ENCODE measurements around the gene THSD8.
A peak's percentile ranks its signal among the peaks of the same experiment; 100 is the strongest.

THSD8 gene

DNA sequence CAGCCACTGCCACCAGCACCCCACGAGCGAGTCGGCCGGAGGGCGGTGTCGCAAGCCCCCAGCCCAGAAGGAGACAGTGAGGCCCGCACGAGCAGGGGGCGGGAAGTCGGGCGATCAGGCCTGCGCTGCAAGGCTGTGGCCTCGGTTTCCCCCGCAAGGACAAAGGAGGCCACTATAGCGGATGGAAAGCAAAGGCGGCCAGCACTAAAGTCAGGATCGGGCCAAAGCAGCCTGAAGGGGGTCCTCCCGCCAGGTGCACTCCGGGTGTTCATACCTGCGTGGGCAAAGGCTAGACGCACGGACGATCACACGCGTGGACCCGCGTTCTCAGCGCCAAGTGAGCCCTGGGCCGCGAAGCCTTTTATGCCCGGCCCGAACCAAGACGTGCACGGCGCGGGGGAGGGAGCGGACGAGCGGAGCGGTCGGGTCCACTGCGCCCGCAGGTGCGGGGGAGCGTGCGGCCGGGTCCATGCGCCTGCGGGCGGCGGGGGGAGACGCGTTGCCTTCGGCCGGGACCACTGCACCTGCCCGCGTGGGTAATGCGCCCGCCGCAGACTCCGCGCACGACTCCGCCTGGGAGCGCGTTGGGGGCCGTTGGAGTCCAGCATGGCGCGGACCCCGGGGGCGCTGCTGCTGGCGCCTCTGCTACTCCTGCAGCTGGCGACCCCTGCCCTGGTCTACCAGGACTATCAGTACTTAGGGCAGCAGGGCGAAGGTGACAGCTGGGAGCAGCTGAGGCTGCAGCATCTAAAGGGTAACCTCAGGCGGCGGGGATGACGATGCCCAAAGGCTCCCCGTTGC, at the start of gene THSD8, which contains the start of gene PRDX2:
Gene THSD8, plus strand, starts transcription at position 604 of the 801 bp plus-strand sequence. Its CDS starts 3 bp downstream, at position 607.
Gene PRDX2, minus strand, starts transcription at position 335 of the 801 bp plus-strand sequence. CDS start 539 bp downstream, outside the sequence.
- Histone ChIP-seq H3K4me1 (ENCODE audit: control insufficient read depth, insufficient read depth, low read length) (peaks cover 33% of the 10 kb centered on the region), H3K4me3 (ENCODE audit: low read length in 2 of 2) (peak within 1 kb of the TSS; percentile 77 to 97), H3K9ac (ENCODE audit: low read length in 2 of 2) (peak within 1 kb of the TSS; percentile 69 to 93), H3K27ac (ENCODE audit: low read length) (peak within 1 kb of the TSS; percentile 76), H3K36me3 (ENCODE audit: control insufficient read depth in 2 of 2, insufficient read depth in 2 of 2, low read length in 2 of 2) (peaks cover 13 to 16% of the 10 kb centered on the region in 2 donors), H3K27me3 (ENCODE audit: control insufficient read depth in 1 of 2, insufficient read depth in 2 of 2, low read length in 2 of 2) (no peaks in the 10 kb centered on the region), H3K9me3 (ENCODE audit: control insufficient read depth in 2 of 2, low read length in 2 of 2) (no peaks in the 10 kb centered on the region)

DNA sequence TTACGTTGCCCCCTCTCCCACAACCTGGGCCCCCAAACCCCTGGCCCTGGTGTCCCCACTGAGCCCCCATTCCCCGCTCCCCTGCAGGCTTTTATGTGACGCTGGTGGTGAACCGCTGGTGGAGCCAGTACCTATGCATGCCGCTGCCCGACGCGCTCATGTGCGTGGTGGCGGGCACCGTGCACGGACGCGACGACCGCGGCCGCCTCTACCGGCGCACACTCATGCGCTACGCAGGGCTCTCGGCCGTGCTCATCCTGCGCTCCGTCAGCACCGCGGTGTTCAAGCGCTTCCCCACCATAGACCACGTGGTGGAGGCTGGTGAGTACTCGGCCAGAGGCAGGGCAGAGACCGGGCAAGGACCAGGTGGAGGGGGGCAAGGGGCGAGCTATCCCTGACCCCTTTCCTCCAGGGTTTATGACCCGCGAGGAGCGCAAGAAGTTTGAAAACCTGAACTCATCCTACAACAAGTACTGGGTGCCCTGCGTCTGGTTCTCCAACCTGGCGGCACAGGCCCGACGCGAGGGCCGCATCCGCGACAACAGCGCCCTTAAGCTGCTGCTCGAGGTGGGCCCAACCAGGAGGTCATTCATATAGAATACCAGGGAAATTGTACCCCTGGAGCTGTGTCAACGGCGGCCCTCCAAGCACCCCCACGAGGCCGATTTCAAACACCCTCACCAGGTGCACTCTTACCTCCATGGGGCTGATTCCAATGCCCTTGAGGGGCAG, 47.2 kb upstream of the THSD8 start:
- no peaks in the 10 kb centered on the region for H3K36me3 ChIP-seq (ENCODE audit: control insufficient read depth in 2 of 2, insufficient read depth in 2 of 2, low read length in 2 of 2)
- H3K9me3 ChIP-seq (ENCODE audit: control insufficient read depth in 2 of 2, low read length in 2 of 2): no peaks in the 10 kb centered on the region
- no peak overlapping the region for H3K9ac ChIP-seq (ENCODE audit: low read length in 2 of 2)
- H3K4me1 ChIP-seq (ENCODE audit: control insufficient read depth, insufficient read depth, low read length): peaks cover 9% of the 10 kb centered on the region
- peaks cover 7 to 8% of the 10 kb centered on the region in 2 donors for H3K27me3 ChIP-seq (ENCODE audit: control insufficient read depth in 1 of 2, insufficient read depth in 2 of 2, low read length in 2 of 2)
- no peak overlapping the region for H3K4me3 ChIP-seq (ENCODE audit: low read length in 2 of 2)
- no peak overlapping the region for H3K27ac ChIP-seq (ENCODE audit: low read length)

DNA sequence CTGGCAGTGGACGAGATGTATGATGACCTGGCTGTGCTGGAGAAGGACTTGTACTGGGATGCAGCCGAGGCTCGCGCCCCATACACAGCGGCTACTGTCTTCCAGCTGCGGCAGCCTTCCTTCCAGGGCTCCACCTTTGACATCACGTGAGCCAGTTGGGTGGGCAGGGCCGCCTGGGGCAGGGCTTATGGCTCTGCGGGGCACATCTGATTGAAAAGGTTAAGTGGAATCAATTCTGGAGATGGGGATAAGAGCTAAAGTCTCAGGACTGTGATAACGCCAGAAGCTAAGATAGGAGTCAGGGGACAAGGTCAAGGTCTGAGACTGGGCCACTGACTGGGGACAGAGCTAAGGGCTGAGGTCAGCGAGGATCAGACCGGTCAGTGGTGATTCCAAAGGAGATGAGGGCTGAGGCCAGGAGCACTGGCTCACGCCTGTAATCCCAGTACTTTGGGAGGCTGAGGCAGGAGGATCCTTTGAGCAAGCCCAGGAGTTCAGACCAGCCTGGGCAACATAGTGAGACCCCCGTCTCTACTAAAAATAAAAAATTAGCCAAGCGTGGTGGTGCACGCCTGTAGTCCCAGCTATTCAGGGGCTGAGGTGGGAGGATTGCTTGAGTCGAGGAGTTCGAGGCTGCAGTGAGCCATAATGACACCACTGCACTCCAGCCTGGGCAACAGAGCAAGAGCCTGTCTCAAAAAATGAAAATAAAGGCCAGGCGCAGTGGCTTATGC, 45.6 kb upstream of the THSD8 start:
- no peak overlapping the region for H3K4me3 ChIP-seq (ENCODE audit: low read length in 2 of 2)
- H3K36me3 ChIP-seq (ENCODE audit: control insufficient read depth in 2 of 2, insufficient read depth in 2 of 2, low read length in 2 of 2): no peaks in the 10 kb centered on the region
- no peak overlapping the region for H3K27ac ChIP-seq (ENCODE audit: low read length)
- peaks cover 3% of the 10 kb centered on the region in 2 donors for H3K27me3 ChIP-seq (ENCODE audit: control insufficient read depth in 1 of 2, insufficient read depth in 2 of 2, low read length in 2 of 2)
- H3K9ac ChIP-seq (ENCODE audit: low read length in 2 of 2): no peak overlapping the region
- no peaks in the 10 kb centered on the region for H3K9me3 ChIP-seq (ENCODE audit: control insufficient read depth in 2 of 2, low read length in 2 of 2)
- H3K4me1 ChIP-seq (ENCODE audit: control insufficient read depth, insufficient read depth, low read length): peaks cover 9% of the 10 kb centered on the region

DNA sequence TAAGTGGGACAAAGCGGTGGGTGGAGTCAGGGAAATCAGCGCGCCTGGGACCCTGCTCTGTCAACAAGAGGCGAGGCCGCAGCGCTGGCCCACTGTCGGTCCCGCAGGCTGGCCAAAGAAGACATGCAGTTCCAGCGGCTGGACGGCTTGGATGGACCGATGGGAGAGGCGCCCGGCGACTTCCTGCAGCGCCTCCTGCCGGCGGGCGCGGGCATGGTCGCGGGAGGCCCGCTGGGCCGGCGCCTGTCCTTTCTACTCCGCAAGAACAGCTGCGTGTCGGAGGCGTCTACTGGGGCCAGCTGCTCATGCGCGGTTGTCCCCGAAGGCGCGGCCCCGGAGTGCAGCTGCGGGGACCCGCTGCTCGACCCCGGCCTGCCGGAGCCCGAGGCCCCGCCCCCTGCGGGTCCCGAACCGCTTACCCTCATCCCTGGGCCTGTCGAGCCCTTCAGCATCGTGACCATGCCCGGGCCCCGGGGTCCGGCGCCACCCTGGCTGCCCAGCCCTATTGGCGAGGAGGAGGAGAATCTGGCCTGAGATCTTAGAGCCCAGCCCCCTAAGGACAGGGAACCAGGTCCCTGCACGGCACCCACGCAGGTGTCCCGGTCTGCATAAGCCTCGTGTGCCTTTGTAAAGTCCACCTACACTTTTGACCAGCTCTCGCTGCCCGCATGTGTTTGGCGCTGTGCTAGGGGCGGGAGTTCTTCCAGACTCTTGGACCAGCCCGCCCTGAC, 44.2 kb upstream of the THSD8 start:
- Histone ChIP-seq H3K9ac (ENCODE audit: low read length in 2 of 2) (peak overlapping the region; percentile 29 to 45), H3K36me3 (ENCODE audit: control insufficient read depth in 2 of 2, insufficient read depth in 2 of 2, low read length in 2 of 2) (no peaks in the 10 kb centered on the region), H3K4me3 (ENCODE audit: low read length in 2 of 2) (peak overlapping the region in 1 of 2 donors; percentile 66), H3K27me3 (ENCODE audit: control insufficient read depth in 1 of 2, insufficient read depth in 2 of 2, low read length in 2 of 2) (no peaks in the 10 kb centered on the region), H3K4me1 (ENCODE audit: control insufficient read depth, insufficient read depth, low read length) (peaks cover 9% of the 10 kb centered on the region), H3K9me3 (ENCODE audit: control insufficient read depth in 2 of 2, low read length in 2 of 2) (no peaks in the 10 kb centered on the region), H3K27ac (ENCODE audit: low read length) (peak overlapping the region; percentile 41)

DNA sequence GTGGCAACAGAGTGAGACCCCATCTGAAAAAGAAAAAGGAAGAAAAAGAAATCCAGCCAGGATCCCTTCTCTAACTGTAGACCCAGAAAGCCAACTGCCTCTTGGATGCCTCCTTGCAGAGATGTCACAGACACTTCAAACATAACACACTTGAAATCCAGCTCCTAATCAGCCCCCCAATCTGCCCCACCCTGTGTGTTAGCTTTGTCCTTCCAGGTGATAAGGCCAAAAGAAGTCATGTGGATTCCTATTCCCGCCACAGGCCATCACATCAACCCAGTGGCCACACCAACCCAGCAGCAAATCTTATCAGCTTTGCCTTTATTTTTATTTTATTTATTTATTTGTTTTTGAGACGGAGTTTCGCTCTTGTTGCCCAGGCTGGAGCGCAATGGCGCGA, 42.2 kb upstream of the THSD8 start:
- Histone ChIP-seq H3K9me3 (ENCODE audit: control insufficient read depth in 2 of 2, low read length in 2 of 2) (no peaks in the 10 kb centered on the region), H3K27me3 (ENCODE audit: control insufficient read depth in 1 of 2, insufficient read depth in 2 of 2, low read length in 2 of 2) (no peaks in the 10 kb centered on the region), H3K4me3 (ENCODE audit: low read length in 2 of 2) (no peak overlapping the region)

DNA sequence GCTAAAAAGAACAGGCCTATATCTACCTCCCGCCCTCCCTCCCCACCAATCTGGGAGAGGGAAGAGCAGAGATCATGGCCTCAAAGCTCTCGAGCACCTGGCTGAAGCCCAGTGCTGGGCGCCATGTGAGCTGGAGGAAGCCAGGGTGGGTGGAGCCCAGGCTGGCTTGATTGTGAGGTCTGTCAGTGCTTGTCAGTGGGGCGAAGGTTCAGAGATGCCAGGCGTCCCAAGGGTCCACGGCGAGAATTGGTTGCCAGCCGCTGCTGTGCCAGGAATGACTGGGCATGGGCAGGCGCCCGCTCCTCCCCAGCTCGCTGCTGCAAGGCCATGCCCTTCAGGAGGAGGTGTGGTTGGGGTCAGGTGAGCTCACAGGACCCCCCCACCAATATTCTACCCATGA, 38.8 kb upstream of the THSD8 start:
- peaks cover 0 to 5% of the 10 kb centered on the region in 2 donors for H3K36me3 ChIP-seq (ENCODE audit: control insufficient read depth in 2 of 2, insufficient read depth in 2 of 2, low read length in 2 of 2)
- no peaks in the 10 kb centered on the region for H3K27me3 ChIP-seq (ENCODE audit: control insufficient read depth in 1 of 2, insufficient read depth in 2 of 2, low read length in 2 of 2)
- no peak overlapping the region for H3K27ac ChIP-seq (ENCODE audit: low read length)
- no peak overlapping the region for H3K9ac ChIP-seq (ENCODE audit: low read length in 2 of 2)
- H3K4me1 ChIP-seq (ENCODE audit: control insufficient read depth, insufficient read depth, low read length): no peaks in the 10 kb centered on the region
- H3K4me3 ChIP-seq (ENCODE audit: low read length in 2 of 2): no peak overlapping the region
- no peaks in the 10 kb centered on the region for H3K9me3 ChIP-seq (ENCODE audit: control insufficient read depth in 2 of 2, low read length in 2 of 2)

More for the DNA sequence above, 42.2 kb upstream of the THSD8 start:
- Histone ChIP-seq H3K9ac (ENCODE audit: low read length in 2 of 2) (no peak overlapping the region), H3K27ac (ENCODE audit: low read length) (no peak overlapping the region), H3K36me3 (ENCODE audit: control insufficient read depth in 2 of 2, insufficient read depth in 2 of 2, low read length in 2 of 2) (peaks cover 0 to 5% of the 10 kb centered on the region in 2 donors), H3K4me1 (ENCODE audit: control insufficient read depth, insufficient read depth, low read length) (peaks cover 9% of the 10 kb centered on the region)

DNA sequence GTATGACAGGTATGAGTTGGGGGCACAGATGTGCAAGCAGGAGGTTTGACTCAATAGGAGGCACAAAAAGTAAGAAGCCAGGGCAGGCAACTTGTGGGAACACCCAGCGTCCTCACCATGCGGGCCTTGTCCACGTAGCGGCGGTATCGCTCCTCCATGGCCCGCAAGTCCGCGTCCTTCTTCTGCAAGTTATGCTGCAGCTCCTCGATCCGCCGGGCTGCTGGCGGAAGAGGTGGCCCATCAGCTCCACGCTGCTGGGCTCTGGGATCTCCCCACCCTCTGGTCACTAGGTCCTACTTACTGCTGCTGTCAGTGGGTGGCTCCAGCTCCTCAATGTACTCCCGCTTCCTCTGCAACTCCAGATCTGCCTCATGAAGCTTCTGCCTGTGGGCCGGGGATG, 37.2 kb upstream of the THSD8 start:
- no peaks in the 10 kb centered on the region for H3K9me3 ChIP-seq (ENCODE audit: control insufficient read depth in 2 of 2, low read length in 2 of 2)
- H3K36me3 ChIP-seq (ENCODE audit: control insufficient read depth in 2 of 2, insufficient read depth in 2 of 2, low read length in 2 of 2): peaks cover 0 to 5% of the 10 kb centered on the region in 2 donors
- no peaks in the 10 kb centered on the region for H3K4me1 ChIP-seq (ENCODE audit: control insufficient read depth, insufficient read depth, low read length)
- no peak overlapping the region for H3K27ac ChIP-seq (ENCODE audit: low read length)
- no peak overlapping the region for H3K9ac ChIP-seq (ENCODE audit: low read length in 2 of 2)
- H3K27me3 ChIP-seq (ENCODE audit: control insufficient read depth in 1 of 2, insufficient read depth in 2 of 2, low read length in 2 of 2): no peaks in the 10 kb centered on the region
- no peak overlapping the region for H3K4me3 ChIP-seq (ENCODE audit: low read length in 2 of 2)

DNA sequence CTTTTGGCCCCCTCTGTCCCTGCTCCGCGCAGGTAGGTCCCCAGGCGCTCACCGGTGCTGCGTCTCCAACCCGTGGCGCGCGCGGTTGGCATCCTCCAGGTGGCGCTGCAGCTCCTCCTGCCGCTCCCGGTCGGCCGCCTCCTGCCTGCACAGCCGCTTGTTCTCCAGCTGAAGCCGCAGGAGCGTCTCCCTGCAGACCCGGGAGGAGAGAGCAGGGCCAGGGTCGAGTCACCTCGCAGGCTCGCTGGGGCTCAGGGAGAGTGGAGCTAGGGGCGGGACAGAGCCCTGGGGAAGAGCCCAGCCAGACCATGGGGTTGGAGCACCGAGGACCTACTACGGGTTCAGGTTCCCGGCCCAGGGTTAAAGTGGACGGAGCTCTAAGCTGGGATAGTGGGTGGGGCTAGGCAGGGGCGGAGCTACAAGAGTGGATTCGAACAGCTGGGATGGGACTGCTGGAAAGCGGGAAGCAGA, 35.8 kb upstream of the THSD8 start:
- H3K27ac ChIP-seq (ENCODE audit: low read length): no peak overlapping the region
- no peaks in the 10 kb centered on the region for H3K9me3 ChIP-seq (ENCODE audit: control insufficient read depth in 2 of 2, low read length in 2 of 2)
- no peaks in the 10 kb centered on the region for H3K4me1 ChIP-seq (ENCODE audit: control insufficient read depth, insufficient read depth, low read length)
- peaks cover 0 to 7% of the 10 kb centered on the region in 2 donors for H3K36me3 ChIP-seq (ENCODE audit: control insufficient read depth in 2 of 2, insufficient read depth in 2 of 2, low read length in 2 of 2)
- no peak overlapping the region for H3K9ac ChIP-seq (ENCODE audit: low read length in 2 of 2)
- peak overlapping the region; percentile 70 to 73 for H3K4me3 ChIP-seq (ENCODE audit: low read length in 2 of 2)
- H3K27me3 ChIP-seq (ENCODE audit: control insufficient read depth in 1 of 2, insufficient read depth in 2 of 2, low read length in 2 of 2): no peaks in the 10 kb centered on the region

DNA sequence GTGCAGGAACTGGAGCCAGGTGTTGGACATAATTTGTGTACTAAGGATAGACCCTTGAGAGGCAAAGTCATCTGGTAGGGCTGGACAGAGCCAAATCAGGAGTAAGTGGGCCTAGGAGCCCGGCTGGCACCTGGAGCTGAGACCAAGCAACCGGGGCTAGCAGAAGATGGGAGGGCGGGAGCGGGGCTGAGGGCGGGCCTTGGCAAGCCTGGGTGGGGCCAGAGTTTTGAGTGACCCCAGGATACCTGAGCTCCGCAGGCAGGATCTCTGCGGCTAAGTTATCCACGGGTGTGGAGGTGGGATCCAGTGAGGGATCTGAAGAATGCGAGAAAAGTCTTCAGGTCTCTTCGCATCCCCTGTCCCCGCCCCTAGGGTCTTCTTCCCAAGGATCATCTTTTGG, 34.7 kb upstream of the THSD8 start:
- peaks cover 0 to 7% of the 10 kb centered on the region in 2 donors for H3K36me3 ChIP-seq (ENCODE audit: control insufficient read depth in 2 of 2, insufficient read depth in 2 of 2, low read length in 2 of 2)
- H3K27me3 ChIP-seq (ENCODE audit: control insufficient read depth in 1 of 2, insufficient read depth in 2 of 2, low read length in 2 of 2): no peaks in the 10 kb centered on the region
- H3K4me1 ChIP-seq (ENCODE audit: control insufficient read depth, insufficient read depth, low read length): no peaks in the 10 kb centered on the region
- no peak overlapping the region for H3K4me3 ChIP-seq (ENCODE audit: low read length in 2 of 2)
- no peak overlapping the region for H3K27ac ChIP-seq (ENCODE audit: low read length)
- H3K9ac ChIP-seq (ENCODE audit: low read length in 2 of 2): no peak overlapping the region
- no peaks in the 10 kb centered on the region for H3K9me3 ChIP-seq (ENCODE audit: control insufficient read depth in 2 of 2, low read length in 2 of 2)

DNA sequence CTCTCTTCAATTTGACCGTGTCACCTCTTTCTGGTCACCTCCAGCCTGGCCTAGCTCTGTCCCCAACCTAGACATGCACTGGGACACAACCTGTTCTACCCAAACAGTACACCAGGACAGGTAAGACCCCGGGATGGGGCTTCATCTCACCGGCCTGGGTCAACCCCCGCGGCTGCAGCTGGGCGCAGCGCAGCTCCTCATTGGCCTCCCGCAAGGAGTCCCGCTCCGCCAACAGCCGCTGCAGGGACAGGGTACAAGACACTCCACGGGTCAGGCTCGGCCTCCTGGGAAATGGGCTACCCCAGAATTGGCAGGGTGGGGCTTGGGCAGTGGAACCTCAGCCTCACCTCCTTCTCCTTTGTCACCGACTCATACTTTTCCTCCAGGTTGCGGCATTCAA, 34.2 kb upstream of the THSD8 start:
- Histone ChIP-seq H3K9me3 (ENCODE audit: control insufficient read depth in 2 of 2, low read length in 2 of 2) (no peaks in the 10 kb centered on the region), H3K9ac (ENCODE audit: low read length in 2 of 2) (no peak overlapping the region), H3K27ac (ENCODE audit: low read length) (no peak overlapping the region), H3K27me3 (ENCODE audit: control insufficient read depth in 1 of 2, insufficient read depth in 2 of 2, low read length in 2 of 2) (no peaks in the 10 kb centered on the region), H3K4me3 (ENCODE audit: low read length in 2 of 2) (no peak overlapping the region), H3K4me1 (ENCODE audit: control insufficient read depth, insufficient read depth, low read length) (no peaks in the 10 kb centered on the region), H3K36me3 (ENCODE audit: control insufficient read depth in 2 of 2, insufficient read depth in 2 of 2, low read length in 2 of 2) (peaks cover 0 to 7% of the 10 kb centered on the region in 2 donors)
